Midbrain (tissue), 1 donor: ENCODE measurements around the gene HRH2.

Experiments used
- DNase-seq: peaks from one replicate; lab custom pipeline; 2025; lab: John Stamatoyannopoulos, UW

HRH2 gene

DNA sequence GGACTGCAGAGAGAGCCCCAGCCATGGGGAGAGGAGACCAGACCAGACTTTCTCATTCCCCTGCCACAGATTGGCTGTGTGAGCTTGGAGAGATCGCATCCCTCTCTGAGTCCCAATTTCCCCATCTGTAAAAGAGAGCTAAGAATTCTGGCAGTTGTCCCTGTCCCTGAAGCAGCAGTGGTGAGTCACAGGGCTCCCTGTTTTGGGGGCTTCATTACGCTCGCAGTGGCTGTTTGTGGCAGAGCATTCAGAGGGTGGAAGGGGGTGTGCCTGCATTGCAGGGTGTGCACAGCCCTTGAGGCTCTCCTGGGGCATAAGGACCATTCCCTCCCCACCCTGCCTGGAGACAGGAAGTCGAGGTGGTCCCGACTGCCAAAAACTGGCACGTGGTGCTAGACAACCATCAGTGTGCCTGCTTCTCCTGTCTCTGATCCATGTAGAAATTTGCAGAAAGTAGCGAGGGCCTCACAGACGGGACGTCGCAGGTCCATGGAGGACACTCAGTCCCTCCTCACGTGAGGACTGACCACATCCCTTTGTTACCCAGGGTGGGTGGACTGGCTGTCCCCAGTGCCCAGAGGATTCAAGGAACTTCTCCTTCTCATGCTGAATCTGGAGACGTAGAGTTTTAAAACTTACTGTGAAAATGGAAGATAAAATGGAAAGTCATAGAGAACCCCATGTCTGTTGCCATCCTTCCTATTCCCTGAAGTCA is 35.3 kb downstream of the HRH2 start:
- DNase-seq, result no peak

DNA sequence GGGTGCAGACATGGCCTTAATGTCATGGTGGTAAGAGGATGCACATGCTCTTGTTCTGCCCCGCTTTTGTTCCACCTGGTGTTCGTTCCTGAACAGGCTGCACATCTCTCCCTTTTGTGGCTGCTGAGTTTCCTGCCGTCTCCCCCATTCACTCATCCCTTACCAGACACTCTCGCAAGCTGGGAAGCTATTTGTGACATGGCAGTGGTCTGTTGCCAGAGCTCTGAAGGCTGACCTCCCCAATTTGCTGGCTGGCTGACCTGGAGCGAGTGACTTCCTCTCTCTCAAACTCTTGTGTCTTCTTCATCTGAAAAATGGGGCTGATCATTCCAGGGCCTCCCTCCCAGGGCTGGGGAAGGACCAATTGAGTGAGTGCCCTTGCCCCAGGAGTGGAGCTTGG is 35.9 kb downstream of the HRH2 start:
- DNase-seq, result no peak

DNA sequence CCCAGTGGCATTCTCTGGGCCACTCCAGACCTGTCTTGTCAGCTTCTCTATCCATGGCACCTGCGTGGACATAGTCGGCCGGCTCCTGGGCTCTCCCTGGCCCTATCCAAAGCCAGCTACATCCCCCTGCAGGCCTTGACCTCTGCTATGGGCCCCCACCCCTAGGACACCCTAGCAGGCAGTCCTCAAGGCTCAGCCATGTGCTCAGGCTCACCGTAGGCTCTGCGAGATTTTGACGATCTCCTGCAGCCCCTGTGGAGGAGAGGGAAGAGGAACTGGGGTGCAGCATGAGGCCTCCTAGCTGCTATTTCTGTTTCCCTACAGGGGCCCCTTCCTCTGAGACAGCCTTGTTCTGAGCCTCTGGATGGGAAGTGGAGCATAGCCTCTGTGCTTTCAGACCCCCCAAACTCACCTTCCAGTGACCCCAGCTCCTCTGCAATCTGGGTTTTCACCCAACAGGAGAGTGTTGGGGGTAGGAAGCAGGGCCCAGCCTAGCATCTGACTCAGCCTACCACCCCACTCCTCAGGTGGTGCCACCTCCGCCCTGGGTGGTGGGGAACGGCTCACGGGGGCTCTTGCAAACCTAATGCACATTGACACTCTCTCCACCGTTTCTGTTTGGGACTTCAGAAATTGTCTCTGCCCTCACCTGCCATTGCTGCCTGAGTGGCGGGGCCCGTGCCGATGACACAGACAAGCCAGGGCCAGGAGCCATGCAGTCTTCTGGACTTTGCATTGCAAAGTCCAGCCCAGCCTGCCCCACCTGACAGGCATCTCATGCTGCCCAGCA is 36.7 kb downstream of the HRH2 start:
- DNase-seq, result no peak

DNA sequence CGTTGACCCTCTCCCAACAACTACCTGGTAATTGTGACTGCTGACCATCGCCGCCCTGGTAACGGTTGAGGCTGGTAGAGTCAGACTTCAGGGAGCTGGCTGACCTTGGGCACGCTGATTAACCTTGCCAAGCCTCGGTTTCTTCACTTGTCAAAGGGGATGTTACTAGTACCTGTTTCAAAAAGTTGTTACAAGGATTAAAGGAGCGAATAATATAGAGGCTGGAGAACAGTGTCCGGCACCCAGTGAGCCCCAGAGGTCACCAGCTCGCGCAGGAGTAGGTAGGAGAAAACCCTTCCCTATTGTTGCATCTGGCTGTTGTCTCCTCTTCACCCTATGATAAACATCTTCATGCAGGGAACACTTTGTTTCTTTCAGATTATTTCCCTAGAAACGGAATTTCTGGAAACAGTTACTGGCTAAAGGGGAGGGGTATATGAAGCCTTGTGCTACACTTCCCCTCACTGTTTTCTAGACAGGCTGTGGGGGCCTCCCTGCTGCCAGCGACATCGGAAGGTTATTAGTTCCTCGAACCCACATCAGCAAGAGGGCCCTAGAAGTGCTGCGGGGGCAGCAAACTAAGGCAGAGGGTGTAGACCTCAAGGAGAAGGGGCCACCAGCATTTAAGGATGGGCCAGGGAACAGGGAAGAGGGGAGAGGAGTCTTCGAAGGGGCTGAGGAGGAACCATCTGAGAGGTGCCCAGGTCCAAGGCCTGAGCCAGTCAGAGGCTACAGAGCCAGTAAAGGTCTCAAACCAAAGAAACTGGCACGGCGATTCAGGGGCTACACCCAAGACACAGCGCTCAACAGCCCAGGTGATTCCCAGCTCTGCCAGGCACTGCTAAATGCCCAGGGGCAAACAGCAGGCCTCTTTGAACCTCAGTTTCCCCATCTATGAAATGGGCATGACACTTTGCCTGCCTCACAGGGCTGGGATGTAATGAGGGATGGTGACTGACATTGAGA is 37.6 kb downstream of the HRH2 start:
- DNase-seq, result no peak

DNA sequence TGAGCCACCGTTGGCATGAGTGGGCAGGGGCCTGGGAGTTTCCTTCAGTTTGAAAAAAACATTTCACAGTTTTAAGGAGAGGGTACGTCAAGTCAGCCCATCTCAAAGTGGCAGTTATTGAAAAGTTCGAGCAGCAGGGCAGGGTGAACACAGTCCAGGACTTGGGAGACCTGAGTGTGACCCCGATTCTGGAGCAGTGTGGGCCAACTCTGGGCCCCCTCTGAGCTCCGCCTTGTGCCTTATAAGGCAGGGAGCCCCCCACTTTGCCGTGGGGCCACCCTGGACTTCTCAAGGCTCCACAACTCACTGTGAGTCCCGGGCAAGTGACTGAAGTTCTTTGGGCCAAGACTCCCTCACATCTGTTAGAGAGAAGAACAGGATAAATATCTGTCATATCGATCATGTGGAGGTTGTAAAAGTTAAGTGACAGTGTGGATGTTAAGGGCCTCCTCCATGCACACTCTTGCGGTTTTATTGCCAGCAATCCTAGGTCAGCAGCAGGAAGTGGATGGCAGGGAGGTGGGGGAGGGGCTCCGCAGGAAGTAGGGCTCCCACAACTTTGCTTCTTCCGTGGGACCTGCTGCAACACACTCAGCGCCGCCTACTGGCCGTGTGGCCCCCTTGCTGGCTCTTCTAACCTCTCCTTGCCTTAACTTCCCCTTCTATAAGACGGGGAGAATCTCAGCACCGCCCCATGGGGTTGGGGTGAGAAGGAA is 38.4 kb downstream of the HRH2 start:
- no peak for DNase-seq

DNA sequence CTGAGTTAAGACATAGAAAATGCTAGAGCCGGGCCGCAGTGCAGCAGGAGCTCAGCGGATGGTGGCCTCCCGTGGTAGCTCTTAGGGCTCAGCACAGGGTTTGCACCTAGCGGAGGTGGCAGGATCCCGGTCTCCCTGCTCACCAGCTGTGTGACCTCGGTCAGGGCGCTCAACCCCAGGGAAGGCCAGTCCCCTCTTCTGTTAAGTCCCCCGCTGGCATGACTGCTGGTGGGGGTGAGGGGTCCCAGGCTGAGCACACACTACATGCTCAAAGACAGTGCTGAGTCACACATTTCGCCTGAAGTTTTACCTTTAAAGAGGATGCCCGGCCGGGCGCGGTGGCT is 39.0 kb downstream of the HRH2 start:
- DNase-seq, result no peak

DNA sequence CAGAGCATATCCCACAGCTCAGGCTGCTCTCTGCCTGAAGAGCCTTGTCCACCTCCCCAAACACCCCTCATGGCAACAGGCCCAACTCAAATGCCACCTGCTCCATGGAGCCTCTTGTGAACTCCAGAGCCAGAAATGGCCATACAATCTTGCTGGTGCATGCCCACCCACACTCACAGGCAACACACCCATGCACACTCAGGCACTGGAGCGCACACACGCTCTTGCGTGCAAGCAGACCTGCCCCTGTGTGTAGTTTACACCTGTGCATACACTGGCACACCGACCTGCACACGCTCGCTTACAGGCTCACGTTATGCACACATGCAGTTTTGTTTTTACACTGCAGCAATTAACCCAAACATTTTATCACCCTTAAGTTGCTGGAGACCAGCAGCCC is 40.0 kb downstream of the HRH2 start:
- no peak for DNase-seq

DNA sequence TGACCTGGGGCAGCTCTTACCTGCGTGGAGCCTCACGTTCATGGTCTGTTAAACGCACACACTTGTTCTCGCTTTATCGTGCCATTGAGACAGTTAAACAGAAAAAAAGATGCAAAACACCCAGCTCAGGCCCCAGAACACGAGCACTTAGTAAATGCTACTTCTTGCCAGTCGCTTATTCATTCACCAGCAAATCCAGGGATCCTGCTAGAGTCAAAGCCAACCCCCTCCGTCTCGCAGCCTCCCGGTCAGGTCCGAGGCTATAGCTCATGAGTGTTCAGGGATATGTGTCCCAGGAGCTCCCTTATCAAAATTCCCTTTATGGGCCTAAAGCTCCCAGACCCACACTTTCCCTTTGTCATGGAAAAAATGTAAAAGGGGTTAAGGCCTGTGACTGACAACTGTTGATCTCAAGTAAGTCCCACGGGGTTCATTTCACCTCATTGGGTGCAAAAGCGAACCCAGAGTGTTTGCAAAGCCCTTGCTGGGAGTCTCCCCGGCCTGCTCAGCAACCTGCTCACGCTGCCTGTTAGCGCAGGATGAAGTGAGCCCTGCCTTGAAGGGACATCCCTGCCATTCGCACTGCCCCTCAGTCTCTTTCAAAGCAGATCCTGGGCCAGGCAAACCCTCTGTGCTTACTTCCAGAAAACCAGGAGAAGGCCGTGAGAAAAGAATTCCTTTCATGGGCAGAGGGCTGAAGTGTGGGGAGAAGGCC is 40.7 kb downstream of the HRH2 start:
- DNase-seq, result no peak

DNA sequence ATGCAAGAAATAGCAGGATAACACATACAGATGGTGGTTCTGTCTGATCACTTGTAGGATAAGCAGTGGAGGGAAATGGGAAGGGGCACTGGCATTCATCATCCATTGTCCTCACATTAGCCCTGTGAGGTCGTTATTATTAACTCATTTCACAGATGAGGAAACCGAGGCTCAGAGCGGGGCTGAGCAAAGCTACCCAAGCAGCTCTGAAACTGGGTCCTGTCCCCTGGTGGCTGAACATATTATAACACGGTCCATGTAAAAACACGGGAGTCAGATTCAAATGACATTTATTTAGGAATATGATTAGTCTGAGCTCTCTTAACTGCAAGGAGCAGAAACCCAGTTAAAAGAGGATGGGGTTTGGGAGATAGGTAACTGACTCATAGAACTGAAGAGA is 43.1 kb downstream of the HRH2 start:
- DNase-seq, result no peak

DNA sequence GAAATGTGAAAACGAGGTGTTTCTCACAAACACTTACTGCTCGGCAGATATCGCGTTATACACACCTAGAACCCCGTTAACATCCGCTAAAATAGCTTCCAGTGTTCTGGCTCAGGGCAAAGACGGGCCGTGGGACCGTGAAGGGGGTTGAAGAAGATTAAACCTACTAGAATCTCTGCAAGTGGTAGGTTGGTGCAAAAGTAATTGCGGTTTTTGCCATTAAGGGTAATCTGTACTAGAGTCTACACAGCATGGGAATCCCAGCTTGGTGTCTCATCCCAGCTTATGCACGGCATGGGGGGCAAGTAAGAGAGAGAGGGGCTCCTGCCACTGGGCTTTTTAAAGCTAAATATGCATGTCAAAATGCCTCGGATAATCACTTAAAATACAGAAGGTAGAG is 43.9 kb downstream of the HRH2 start:
- no peak for DNase-seq

DNA sequence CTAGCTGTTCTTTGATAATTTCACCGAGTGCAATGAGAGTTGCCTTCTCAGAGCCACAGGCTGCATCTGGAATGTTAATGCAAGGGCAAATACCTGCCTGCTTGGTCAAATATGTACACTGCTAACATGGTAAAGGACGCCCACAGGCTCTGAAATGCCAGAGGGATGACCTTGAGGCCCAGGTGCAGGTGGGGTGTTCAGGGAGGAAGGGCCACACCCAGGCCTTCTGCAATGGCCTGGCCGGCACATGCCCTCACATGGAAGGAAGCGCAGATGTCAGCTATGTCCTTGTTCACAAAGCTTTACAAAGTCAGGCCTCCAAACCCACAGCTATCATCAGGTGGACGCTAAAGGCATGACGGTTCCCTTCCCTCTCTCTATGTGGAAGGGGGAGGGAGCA is 48.6 kb downstream of the HRH2 start:
- DNase-seq, result no peak

DNA sequence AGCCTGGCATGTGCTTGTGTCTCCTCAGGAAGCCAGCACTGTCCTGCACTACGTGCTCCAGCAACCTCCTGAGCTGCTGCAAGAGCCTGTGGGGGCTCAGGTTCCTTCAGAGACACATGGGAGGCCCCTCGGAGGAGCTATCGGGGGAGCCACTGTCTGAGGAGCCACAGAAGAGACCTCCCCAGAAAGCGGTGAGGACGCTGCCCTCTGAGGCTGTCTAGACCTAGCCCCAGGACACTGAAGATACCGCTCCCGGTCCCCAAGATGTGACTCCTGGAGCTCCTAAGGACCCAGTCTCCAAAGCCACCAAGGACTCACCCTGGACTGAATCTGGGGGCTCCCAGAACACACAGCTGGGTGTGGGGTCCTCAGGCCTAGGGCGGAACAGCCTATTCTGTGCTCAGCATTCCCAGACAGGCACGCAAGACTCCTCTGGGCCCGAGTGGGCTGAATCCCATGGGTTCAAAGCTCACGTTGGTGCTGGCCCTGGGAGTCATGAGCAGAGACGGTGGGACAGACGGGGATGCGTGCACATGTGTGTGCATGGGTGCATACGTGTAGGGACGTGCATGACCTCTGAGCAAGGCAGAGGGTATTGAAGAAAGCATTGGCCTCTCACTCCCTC is 50.0 kb downstream of the HRH2 start:
- no peak for DNase-seq

DNA sequence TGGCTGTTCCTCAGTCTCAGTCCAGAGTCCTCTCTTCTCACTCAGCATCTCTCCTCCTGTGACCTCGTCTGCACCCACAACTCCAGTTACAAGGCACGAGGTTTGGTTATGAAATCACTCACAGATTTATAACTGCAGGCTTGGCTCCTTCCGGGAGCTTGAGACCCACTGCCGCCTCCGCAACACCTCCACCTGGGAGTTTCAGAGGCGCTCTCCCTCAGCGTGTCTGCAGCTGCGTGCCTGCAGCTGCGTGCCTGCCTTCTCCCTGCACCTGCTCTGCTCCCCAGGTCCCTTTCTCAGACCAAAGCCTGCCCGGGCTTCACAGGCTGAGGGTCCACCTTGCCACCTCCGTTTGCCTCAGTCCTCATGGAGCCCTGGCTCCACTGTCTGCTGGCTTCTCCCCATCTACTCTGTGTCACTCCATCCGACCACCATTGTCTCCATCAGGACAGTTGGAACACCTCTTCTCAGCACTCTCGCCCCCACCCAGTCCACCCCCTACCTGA is 51.5 kb downstream of the HRH2 start:
- no peak for DNase-seq

DNA sequence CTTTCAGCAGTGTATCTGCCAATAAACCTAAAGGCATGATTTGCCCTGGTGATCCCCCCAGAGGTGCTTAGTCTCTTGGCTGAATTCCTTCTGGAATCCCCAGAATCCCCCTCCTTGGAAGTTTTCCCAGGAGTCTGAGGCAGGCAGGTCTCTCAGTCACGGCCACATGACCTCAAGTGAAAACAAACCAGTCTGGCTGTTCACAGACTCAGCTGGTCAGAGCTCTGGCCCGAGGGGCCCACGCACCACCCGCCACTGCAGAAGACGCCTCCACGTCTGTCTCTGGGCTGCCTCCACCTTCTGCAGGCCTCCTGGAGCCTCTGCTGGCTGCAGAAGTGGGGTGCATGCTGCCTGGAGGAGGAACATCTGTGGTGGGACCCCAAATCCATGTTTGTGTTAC is 52.5 kb downstream of the HRH2 start:
- no peak for DNase-seq

DNA sequence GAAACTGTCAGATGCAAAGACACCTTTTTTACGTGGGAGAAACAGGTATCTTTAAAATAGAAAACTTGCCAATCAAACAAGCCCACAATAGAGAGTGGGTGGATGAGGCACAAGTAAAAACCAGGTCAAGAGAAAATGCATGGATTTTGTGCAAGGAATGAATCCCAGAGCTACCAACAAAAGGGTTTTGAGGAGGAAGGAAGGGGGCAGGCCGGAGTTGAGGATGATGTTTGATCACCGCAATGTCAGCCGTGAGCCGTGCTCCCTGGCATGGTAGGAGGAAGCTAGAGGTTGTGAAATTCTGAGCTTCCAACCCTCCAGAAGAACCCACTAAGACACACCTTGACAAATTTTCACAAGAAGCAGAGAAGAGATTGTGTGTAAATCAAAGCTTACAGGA is 53.2 kb downstream of the HRH2 start:
- no peak for DNase-seq

DNA sequence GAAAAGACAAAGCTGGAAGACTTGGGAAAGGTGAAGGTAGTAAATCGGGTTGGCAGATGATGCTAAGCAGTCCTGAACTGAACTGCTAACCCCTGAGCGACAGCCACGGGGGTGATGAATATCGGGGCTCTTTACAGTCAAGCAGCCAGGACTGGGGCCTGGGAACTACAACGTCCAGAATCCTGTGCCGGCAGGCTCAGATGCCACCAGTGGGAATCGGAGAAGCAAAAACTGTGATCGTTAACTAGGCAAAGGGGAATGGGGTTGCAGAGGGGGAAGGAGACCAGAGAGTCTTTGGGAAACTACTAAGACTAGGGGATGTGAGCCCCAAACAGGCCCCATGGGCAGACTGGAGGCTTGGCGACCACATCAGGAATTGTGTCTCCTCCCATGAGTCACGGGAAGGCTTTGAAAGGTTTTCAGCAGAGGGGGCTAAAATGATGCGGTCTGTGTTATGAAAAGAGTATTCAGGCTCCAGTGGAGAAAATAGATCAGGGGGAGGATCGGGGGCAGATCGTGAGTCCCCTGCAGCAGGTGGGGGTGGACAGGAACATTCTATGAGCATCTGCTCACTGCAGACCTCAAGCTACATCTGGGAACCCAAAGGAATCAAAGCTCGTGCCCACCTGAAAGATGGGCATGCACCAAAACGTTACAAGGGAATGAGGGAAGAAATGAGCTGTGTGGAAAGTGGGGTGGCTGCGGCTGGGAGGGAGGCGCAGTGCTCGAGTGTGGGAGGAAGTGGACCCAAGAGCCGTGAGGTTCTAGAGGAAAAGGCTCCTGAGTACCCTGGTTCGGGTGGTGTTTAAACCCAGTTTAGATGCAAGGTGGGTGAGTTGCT is 53.8 kb downstream of the HRH2 start:
- no peak for DNase-seq

DNA sequence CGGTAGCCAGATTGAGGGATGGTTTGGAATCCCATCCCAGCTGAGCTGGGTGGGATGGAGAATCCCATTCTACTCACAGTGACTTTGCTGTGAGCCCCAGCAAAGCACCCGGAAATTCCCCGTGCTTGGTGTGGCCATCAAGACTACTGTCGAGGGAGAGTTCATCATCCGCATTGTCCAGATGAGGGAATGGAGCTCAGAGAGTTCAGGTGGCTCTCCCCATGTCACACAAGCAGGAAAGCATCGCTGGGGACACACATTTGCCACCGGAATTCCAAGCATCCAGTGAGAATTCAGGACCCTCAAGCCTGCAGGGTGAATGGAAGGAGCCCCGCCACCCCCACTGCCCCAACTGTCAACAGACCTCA is 54.4 kb downstream of the HRH2 start:
- DNase-seq, result no peak

DNA sequence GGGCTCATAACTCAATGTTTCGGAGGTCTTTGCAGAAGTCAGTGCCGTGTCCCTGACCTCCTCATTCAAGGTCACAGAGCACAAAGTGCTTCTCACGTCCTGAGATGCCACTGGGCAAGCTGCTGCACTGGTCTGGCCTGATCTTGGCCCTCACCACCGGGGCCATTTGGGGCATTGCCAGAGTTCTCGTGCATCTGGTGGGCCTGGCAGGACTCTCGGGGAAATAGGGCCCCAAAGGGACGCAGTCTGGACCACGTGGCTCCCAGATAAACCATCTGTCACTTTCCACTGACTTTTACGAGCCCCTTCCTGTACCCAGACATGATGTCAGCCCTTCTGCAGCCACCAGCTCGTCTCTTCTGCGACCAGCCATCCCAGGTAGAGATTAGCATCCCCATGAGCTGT is 54.8 kb downstream of the HRH2 start:
- DNase-seq, result no peak

DNA sequence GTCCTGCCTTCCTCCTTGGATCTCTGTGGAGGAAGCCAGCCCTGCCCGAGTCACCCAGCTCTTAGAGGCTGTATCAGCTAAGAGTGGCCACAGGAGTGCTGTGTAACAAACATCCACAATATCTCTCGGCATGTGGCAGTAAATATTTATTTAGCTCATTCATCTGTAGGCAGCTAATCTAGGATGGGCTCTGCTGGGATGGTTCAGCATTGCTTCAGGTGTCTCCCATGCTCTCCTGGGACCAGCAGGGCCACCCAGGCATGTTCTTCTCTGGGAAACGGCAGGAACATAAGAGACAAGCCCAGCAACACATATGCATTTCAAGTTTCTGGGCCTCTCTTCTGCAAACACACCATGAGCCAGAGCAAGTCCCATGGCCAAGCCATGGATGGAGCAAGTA is 56.1 kb downstream of the HRH2 start:
- DNase-seq, result no peak
